Ramos (cell line): ENCODE measurements around the gene ARL15.
"Not testable (repeated sequence)": the region's sequence is repeated elsewhere in the genome, so short reads cannot be mapped to it uniquely, and the experiment has no call there.

Experiments
- in situ Hi-C: fragments of 300-500 bp; cut with MboI; formaldehyde crosslinking; loops from one replicate; pipeline ENCODE4 v1.14.3; 2022; ENCODE audit warnings: low sequenced_read_pairs; ENCODE audit not compliant: unreplicated experiment

Gene ARL15

GRCh38 chr5:54009357-54009756 is 301.0 kb downstream of the ARL15 start:
- in situ Hi-C loops = no loop called here

DNA sequence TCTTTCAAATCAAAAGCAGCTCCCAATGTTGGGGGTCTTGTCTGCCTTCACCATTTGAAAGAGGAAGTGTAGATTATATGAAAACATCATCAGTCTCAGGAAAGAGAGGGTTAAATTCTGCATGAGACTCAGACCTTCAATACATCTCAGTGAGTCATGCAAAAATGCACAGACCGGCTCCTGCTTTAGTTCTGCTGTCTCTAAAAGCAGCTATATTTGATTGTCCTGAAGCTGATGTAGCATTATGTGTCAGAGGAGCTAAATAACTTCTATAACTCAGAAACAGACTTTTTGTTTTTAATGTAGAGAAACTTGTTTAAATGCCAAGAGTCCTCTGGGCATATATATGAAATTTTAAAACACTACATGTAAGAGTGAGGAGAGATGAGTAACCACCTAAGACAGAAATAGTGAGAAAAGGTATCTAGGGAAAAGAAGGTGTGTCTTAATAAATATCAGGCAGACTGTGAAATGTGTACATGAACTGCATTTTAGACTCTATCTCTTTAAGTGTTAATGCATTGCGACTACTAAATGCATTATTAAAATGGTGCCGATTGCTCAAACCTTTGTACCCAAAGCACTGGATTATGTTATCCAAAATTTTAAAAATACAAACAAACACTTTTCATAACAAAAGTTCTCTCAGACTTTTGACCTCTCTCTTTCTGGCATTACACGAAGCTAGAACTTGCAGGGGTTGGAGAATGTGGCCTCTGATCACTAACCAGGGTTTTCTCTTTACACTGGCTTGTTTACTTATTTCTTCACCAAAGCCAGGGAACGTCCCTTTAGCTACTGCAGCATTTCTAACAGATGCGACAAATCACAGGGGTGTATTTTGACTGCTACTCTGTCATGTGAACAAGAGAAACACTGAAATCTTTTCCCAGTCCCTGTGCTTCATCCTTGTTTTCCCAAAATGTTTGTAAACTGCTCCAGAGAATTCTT is 302.3 kb downstream of the ARL15 start:
- in situ Hi-C loops = no loop called here

DNA sequence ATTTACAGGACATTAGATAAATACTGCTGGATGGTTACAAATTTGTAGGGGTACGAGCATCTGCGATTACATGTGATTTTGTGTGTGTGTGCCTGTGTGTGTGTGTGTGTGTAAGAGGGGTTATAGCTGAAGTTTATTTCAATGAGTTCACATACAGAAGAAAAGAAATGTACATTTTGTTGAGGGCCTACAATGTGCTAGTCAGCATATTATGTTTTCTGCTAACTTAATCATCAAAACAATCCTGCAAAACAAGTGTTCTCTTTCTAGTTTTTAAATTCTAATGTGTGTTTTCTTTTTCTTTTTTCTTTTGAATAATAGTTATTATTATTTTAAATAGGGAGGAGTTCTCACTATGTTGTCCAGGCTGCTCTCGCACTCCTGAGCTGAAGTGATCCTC is 305.7 kb downstream of the ARL15 start:
- in situ Hi-C loops = no loop called here

- in situ Hi-C loops = no loop called here
Observed at GRCh38 chr5:54002779-54003178, 307.6 kb downstream of the ARL15 start.

GRCh38 chr5:54001976-54002775 is 308.2 kb downstream of the ARL15 start:
- in situ Hi-C loops = no loop called here

GRCh38 chr5:54000011-54000410 is 310.4 kb downstream of the ARL15 start:
- in situ Hi-C loops = no loop called here

- in situ Hi-C loops = no loop called here
Observed at GRCh38 chr5:53997736-53998627, 312.4 kb downstream of the ARL15 start.

- in situ Hi-C loops = no loop called here
Observed at GRCh38 chr5:53996008-53996407, 314.4 kb downstream of the ARL15 start.

DNA sequence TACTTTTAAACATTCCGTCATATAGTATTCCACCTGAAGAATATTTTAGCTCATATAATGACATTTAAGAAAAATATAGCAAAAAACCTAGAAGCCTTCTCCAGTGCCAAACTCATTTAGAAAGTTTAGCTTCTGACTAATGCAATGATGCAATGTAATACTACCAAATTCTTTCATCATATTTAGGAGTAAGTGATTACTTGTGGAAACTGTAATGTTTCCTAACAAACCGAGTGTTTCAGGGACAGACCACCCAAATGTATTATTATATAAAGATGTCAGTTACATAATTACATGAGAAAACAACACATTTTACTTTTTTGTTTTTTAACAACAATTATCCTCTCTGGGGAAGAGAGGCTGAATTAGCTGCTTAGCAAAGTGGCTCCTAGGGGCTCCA is 316.2 kb downstream of the ARL15 start:
- in situ Hi-C loops = no loop called here

- in situ Hi-C loops = no loop called here
Observed at GRCh38 chr5:53991942-53992341, 318.4 kb downstream of the ARL15 start.

DNA sequence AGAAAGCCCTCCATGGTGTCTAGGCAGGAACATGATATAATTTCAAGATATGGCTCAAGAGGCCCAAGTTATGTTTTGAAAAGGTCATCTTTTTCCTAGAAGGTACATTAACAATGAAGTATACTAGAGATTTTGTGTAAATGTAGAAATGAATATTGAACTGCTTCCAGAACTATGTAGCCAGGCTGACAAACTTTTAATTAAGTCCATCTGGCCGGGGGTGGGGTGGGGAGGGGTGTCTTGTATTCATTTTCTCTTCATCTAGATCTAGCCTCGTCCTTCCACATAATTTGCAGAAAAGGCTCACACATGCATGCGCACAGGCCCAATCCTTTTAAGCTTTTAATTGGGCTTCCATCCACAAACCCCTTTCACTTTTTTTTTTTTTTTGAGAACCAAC is 323.3 kb downstream of the ARL15 start:
- in situ Hi-C loops = no loop called here

DNA sequence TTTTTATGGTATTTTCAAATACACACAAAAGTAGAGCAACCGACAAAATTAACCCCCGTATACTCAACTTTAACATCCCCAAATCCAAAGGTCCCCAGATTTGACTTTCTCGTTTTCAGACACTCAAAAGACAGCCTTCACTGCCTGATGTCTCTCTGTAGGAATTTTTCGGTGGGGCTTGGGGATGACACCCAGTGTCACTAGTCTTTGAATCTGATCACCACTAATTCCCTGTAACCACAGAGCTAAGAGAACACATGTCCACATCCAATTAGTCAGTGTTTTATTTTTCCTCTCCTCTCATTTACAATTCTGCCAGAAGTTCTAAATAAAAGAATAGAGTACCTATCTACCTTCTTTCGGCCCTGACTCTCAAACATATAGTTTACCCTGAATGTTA is 324.6 kb downstream of the ARL15 start:
- in situ Hi-C loops = no loop called here

DNA sequence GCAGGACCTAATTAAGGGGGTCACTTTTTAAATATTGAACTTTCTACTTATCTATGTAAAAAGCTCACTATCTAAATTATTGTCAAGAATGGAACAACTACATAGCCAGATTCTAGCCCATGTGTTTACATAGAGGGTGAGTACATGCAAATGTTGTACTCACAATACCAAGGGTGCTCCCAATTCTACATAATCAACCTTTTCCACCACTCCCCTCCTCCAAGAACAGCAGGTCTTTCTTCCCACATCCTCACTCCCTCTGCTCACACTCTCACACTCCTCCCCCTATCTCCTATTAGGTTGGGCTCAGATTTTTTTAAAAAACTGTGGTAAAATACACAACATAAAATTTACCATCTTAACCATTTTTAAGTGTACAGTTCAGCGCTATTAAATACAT is 325.4 kb downstream of the ARL15 start:
- in situ Hi-C loops = no loop called here

DNA sequence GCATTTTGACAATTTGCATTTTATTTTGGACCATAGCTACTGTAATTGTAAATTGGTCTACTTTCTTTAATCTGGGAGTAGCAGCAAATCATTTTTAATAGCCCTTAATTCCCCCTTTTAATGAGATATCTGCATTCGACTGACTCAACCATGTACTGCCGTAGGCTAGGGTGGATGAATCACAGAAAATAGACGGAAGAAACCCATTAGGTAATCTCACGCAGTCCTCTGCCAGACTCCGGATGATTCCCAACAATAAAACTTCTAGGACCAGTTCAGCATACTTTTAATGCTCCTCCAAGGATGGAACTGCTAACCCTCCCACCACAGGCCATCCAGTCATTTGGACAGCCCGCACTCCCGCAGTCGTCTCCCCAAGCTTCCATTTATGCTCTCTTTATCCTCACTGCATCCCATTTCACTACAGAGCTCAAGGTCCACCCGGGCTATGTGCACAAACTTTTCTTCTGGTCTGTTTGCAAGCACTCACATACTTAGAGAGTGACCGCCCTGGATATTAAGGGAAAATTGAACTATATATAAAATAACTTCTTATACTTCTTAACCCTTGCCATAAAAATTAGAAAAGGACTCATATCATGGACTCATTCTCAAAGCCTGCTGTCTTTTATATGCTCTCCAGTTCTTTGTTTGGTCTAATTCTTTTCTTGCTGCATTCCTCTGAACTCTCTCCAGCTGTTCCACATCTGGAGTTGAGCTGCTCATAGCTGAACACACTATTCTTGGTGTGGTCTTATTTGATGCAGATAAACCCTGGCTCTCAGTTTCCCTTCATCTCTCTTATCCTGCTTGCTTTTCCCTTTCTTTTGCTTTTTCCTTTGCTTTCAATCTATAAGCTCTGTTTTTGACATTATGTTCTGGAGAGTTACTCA is 326.6 kb downstream of the ARL15 start:
- in situ Hi-C loops = no loop called here

DNA sequence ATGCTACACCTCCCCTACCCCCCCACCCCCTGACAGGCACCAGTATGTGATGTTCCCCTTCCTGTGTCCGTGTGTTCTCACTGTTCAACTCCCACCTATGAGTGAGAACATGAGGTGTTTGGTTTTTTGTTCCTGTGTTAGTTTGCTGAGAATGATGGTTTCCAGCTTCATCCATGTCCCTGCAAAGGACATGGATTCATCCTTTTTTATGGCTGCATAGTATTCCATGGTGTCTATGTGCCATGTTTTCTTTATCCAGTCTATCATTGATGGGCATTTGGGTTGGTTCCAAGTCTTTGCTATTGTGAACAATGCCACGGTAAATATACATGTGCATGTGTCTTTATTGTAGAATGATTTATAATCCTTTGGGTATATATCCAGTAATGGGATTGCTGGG is 328.1 kb downstream of the ARL15 start:
- in situ Hi-C loops = not testable (repeated sequence)

GRCh38 chr5:53980061-53980460 is 330.3 kb downstream of the ARL15 start:
- in situ Hi-C loops = no loop called here

DNA sequence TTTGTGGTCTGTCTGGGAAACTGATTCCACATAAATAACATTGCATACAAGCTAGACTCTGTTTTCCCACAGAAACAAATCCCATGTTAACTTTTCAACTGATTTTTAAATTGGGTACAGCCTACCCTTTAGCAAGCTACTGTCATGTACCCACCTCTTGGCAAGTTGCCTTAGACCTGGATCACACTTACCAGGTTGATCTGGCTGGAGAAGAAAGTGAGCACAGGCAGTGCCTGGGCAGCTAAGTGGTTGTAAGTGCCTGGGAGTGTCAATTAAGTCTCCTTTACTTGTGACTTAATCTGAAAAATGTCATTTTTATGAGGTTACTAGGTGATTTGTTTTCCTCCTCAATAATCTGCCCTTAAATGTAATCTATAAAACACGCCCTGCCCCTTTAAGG is 336.4 kb downstream of the ARL15 start:
- in situ Hi-C loops = no loop called here

DNA sequence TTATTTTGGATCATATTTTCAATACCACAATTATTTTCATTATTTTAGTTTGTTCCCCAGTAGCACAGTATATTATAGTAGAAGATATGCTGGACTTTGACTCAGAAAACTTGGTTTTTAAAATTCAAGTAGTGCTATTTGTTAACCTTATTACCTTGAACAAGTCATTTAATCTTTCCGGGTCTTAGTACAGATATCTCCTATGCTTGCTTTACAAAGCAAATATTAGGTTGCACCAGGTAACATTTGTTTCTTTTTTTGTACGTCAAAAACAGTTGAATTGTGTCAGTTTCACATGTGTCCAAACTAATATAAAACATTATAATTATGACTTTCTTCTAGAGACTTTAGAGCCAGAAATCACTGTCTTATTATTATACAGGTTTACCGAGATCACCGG is 338.1 kb downstream of the ARL15 start:
- in situ Hi-C loops = no loop called here

- in situ Hi-C loops = no loop called here
Observed at GRCh38 chr5:53971551-53971950, 338.8 kb downstream of the ARL15 start.
